GM23338 (cell line): ENCODE measurements around the gene BTLA. TPM values are rescaled to one million over a fixed set of nuclear protein-coding genes. Genes with fewer than 3 reads are reported as not detected.

Experiments used
- ATAC-seq: fragments of 200-7000 bp; cut with Tn5 transposase; 3 replicates; pipeline ENCODE4 v1.9.1; 2020
- DNase-seq: peaks from one replicate; pipeline ENCODE4 v3.0.0-alpha.2; 2015; ENCODE audit warnings: low spot score
- H2AFZ ChIP-seq: fragments of 200-600 bp; sonication (generic); 2 replicates; pipeline ENCODE4 v1.8.0; 2016; ENCODE audit warnings: antibody characterized with exemption, mild to moderate bottlenecking, moderate library complexity
- H3F3A ChIP-seq: fragments of 200-600 bp; sonication (generic); replicated peaks from 2 replicates; pipeline ENCODE4 v1.8.0; 2017; ENCODE audit warnings: antibody characterized with exemption, mixed run types, low read depth
- H3K27ac ChIP-seq: fragments of 200-600 bp; sonication (generic); 2 replicates; pipeline ENCODE4 v1.6.1; 2016; ENCODE audit warnings: low read depth
- H3K27me3 ChIP-seq: fragments of 200-600 bp; sonication (generic); 2 replicates; pipeline ENCODE4 v1.8.0; 2016; ENCODE audit warnings: mild to moderate bottlenecking, mixed run types, moderate library complexity; ENCODE audit not compliant: insufficient read depth
- H3K36me3 ChIP-seq: fragments of 200-600 bp; sonication (generic); 2 replicates; pipeline ENCODE4 v1.8.0; 2016; ENCODE audit warnings: mild to moderate bottlenecking; ENCODE audit not compliant: insufficient read depth
- H3K4me1 ChIP-seq: fragments of 200-600 bp; sonication (generic); 2 replicates; pipeline ENCODE4 v1.8.0; 2016; ENCODE audit warnings: mild to moderate bottlenecking, moderate library complexity; ENCODE audit not compliant: insufficient read depth
- H3K4me2 ChIP-seq: fragments of 200-600 bp; sonication (generic); 2 replicates; pipeline ENCODE4 v1.7.1; 2017; ENCODE audit warnings: mixed run types
- H3K4me3 ChIP-seq: fragments of 200-600 bp; sonication (generic); 2 replicates; pipeline ENCODE4 v1.6.1; 2016; ENCODE audit warnings: mixed run types
- H3K79me2 ChIP-seq: fragments of 200-600 bp; sonication (generic); replicated peaks from 2 replicates; pipeline ENCODE4 v1.8.0; 2017; ENCODE audit warnings: mild to moderate bottlenecking; ENCODE audit not compliant: insufficient read depth
- H3K9me2 ChIP-seq: fragments of 200-600 bp; sonication (generic); 2 replicates; pipeline ENCODE4 v1.8.0; 2017; ENCODE audit not compliant: insufficient read depth
- H4K20me1 ChIP-seq: fragments of 200-600 bp; sonication (generic); replicated peaks from 2 replicates; pipeline ENCODE4 v1.8.0; 2017; ENCODE audit warnings: mild to moderate bottlenecking; ENCODE audit not compliant: insufficient read depth
- H3K27ac Mint-ChIP-seq: 2 replicates; pipeline ENCODE4 v1.8.0; 2020; ENCODE audit warnings: inconsistent platforms, mild to moderate bottlenecking, moderate library complexity, mixed read lengths
- H3K27me3 Mint-ChIP-seq: 3 replicates; pipeline ENCODE4 v1.8.0; 2022; ENCODE audit warnings: low read depth, mild to moderate bottlenecking, moderate library complexity, mixed read lengths, inconsistent platforms; ENCODE audit not compliant: insufficient read depth, poor library complexity
- H3K36me3 Mint-ChIP-seq: 3 replicates; pipeline ENCODE4 v1.8.0; 2021; ENCODE audit warnings: low read depth, mild to moderate bottlenecking, inconsistent platforms, moderate library complexity, mixed read lengths
- H3K4me1 Mint-ChIP-seq: 3 replicates; pipeline ENCODE4 v1.8.0; 2020; ENCODE audit warnings: mild to moderate bottlenecking, inconsistent platforms, mixed read lengths
- H3K4me3 Mint-ChIP-seq: 3 replicates; pipeline ENCODE4 v1.8.0; 2021; ENCODE audit warnings: moderate library complexity, mild to moderate bottlenecking, inconsistent platforms, mixed read lengths
- H3K9me3 Mint-ChIP-seq: 3 replicates; pipeline ENCODE4 v1.8.0; 2020; ENCODE audit warnings: moderate library complexity, mild to moderate bottlenecking, inconsistent platforms, mixed read lengths
- CREB1 ChIP-seq: fragments of 250-450 bp; sonication (Bioruptor Pico); IDR thresholded peaks from 2 replicates; pipeline ENCODE4 v1.5.0; 2020; ENCODE audit warnings: low read depth, mild to moderate bottlenecking, moderate library complexity
- EZH2 ChIP-seq: fragments of 200-600 bp; sonication (generic); IDR thresholded peaks from one replicate; pipeline ENCODE4 v1.8.0; 2017; ENCODE audit warnings: antibody characterized with exemption, mild to moderate bottlenecking, low read depth; ENCODE audit not compliant: unreplicated experiment
- EZH2phosphoT487 ChIP-seq: fragments of 200-600 bp; sonication (generic); IDR thresholded peaks from one replicate; pipeline ENCODE4 v1.8.1; 2018; ENCODE audit warnings: antibody characterized with exemption; ENCODE audit not compliant: unreplicated experiment
- JUNB ChIP-seq: IDR thresholded peaks from one replicate; pipeline ENCODE4 v1.6.1; 2016; ENCODE audit warnings: antibody characterized with exemption; ENCODE audit not compliant: unreplicated experiment
- NANOG ChIP-seq: IDR thresholded peaks from 2 replicates; pipeline ENCODE4 v1.6.1; 2016; ENCODE audit warnings: antibody characterized with exemption, borderline replicate concordance
- POLR2AphosphoS5 ChIP-seq: IDR thresholded peaks from 2 replicates; pipeline ENCODE4 v1.6.1; 2016; ENCODE audit warnings: antibody characterized with exemption, low read depth
- STAT1 ChIP-seq: IDR thresholded peaks from one replicate; pipeline ENCODE4 v1.6.1; 2016; ENCODE audit warnings: antibody characterized with exemption; ENCODE audit not compliant: unreplicated experiment
- ZNF114 ChIP-seq: fragments of 250-450 bp; sonication (Bioruptor Pico); IDR thresholded peaks from 2 replicates; pipeline ENCODE4 v1.5.0; 2020; ENCODE audit warnings: mild to moderate bottlenecking, moderate library complexity
- ZNF331 ChIP-seq: fragments of 250-450 bp; sonication (Bioruptor Pico); IDR thresholded peaks from 2 replicates; pipeline ENCODE4 v1.5.0; 2020; ENCODE audit warnings: low read depth, mild to moderate bottlenecking, moderate library complexity
- ZNF462 ChIP-seq: fragments of 250-450 bp; sonication (Bioruptor Pico); IDR thresholded peaks from 2 replicates; pipeline ENCODE4 v1.5.0; 2020; ENCODE audit warnings: mild to moderate bottlenecking, moderate library complexity
- polyA plus RNA-seq: library from polyadenylated mRNA; unstranded; fragments of >200 nt; fragmentation: Nextera tagmentation; extraction: Ambion mirVana; gene quantifications from 2 replicates; pipeline ENCODE4 v1.2.1, GENCODE V29; 2016
- total RNA-seq: library from RNA; depleted of rRNA; stranded (reverse); fragments of >200 nt; shearing (Covaris generic); gene quantifications from 2 replicates; pipeline ENCODE4 v1.2.3, GENCODE V29; 2014
- TF ChIP-seq, protein P1 (sequence below), 2 experiments: fragments of 200-600 bp in 1 of 2; sonication (generic) in 1 of 2; conservative IDR thresholded peaks; 2 replicates each; pipeline versions ENCODE4 v1.5.1 to v1.6.1; 2016 to 2017; ENCODE audit warnings: antibody characterized with exemption in 2 of 2, low read depth in 2 of 2, mild to moderate bottlenecking in 2 of 2, moderate library complexity in 1 of 2
- TF ChIP-seq, protein P2 (sequence below): IDR thresholded peaks from one replicate; pipeline ENCODE4 v1.6.1; 2018; ENCODE audit warnings: antibody characterized with exemption; ENCODE audit not compliant: unreplicated experiment
- TF ChIP-seq, protein P3 (sequence below): IDR thresholded peaks from 2 replicates; pipeline ENCODE4 v1.6.1; 2016; ENCODE audit warnings: antibody characterized with exemption

Gene BTLA
- total and polyA plus RNA-seq, 2 experiments from 2014 or later: 0.44 TPM; not detected in 1

DNA sequence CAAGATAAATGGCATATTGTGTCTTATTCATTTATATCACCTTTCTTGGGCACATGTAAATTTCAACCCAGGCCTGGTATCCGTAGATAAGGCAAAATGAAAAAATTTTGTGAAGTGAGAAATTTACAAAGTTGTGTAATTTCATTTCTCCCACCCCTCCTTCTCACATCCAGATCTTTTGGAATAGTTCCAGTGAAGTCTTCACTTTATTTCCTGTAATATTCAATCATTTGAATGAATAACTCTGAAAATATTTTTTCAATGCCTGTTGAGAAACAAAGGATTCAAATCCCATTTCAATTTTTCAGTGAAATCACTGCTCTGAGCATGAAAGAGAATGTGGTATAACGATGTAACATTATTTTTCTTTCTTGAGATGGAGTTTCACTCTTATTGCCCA is 53.4 kb downstream of the BTLA start:
- Mint-ChIP-seq H3K27me3 (no peaks in the 10 kb centered on the region), H3K9me3 (peaks cover 3% of the 10 kb centered on the region; the same call in 2 of the 3 replicates), H3K4me3 (no peak overlapping the region), H3K36me3 (no peaks in the 10 kb centered on the region; the same call in 2 of the 3 replicates), H3K27ac (no peak overlapping the region), H3K4me1 (peaks cover 6% of the 10 kb centered on the region; the same call in 2 of the 3 replicates)
- ATAC-seq (no peak), DNase-seq (no peak)
- Histone ChIP-seq H3K36me3 (no peaks in the 10 kb centered on the region), H3K27me3 (no peaks in the 10 kb centered on the region), H3K4me3 (no peak overlapping the region), H2AFZ (no peak overlapping the region), H3F3A (no peaks in the 10 kb centered on the region), H3K4me2 (no peak overlapping the region), H3K4me1 (no peaks in the 10 kb centered on the region), H3K79me2 (no peaks in the 10 kb centered on the region), H3K27ac (no peak overlapping the region), H3K9me2 (no peaks in the 10 kb centered on the region), H4K20me1 (no peaks in the 10 kb centered on the region)
- TF ChIP-seq STAT1 (no peak), CREB1 (CRISPR knock-in tag) (no peak), EZH2phosphoT487 (no peak), ZNF462 (no peak), NANOG (no peak), JUNB (no peak), ZNF331 (no peak), ZNF114 (CRISPR knock-in tag) (no peak), POLR2AphosphoS5 (no peak), EZH2 (no peak)
- TF ChIP-seq, protein P1, sequence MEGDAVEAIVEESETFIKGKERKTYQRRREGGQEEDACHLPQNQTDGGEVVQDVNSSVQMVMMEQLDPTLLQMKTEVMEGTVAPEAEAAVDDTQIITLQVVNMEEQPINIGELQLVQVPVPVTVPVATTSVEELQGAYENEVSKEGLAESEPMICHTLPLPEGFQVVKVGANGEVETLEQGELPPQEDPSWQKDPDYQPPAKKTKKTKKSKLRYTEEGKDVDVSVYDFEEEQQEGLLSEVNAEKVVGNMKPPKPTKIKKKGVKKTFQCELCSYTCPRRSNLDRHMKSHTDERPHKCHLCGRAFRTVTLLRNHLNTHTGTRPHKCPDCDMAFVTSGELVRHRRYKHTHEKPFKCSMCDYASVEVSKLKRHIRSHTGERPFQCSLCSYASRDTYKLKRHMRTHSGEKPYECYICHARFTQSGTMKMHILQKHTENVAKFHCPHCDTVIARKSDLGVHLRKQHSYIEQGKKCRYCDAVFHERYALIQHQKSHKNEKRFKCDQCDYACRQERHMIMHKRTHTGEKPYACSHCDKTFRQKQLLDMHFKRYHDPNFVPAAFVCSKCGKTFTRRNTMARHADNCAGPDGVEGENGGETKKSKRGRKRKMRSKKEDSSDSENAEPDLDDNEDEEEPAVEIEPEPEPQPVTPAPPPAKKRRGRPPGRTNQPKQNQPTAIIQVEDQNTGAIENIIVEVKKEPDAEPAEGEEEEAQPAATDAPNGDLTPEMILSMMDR (conservative IDR thresholded peaks at IDR 0.05; ENCODE audit: low read depth in 2 of 2): no peak
- TF ChIP-seq, protein P2, sequence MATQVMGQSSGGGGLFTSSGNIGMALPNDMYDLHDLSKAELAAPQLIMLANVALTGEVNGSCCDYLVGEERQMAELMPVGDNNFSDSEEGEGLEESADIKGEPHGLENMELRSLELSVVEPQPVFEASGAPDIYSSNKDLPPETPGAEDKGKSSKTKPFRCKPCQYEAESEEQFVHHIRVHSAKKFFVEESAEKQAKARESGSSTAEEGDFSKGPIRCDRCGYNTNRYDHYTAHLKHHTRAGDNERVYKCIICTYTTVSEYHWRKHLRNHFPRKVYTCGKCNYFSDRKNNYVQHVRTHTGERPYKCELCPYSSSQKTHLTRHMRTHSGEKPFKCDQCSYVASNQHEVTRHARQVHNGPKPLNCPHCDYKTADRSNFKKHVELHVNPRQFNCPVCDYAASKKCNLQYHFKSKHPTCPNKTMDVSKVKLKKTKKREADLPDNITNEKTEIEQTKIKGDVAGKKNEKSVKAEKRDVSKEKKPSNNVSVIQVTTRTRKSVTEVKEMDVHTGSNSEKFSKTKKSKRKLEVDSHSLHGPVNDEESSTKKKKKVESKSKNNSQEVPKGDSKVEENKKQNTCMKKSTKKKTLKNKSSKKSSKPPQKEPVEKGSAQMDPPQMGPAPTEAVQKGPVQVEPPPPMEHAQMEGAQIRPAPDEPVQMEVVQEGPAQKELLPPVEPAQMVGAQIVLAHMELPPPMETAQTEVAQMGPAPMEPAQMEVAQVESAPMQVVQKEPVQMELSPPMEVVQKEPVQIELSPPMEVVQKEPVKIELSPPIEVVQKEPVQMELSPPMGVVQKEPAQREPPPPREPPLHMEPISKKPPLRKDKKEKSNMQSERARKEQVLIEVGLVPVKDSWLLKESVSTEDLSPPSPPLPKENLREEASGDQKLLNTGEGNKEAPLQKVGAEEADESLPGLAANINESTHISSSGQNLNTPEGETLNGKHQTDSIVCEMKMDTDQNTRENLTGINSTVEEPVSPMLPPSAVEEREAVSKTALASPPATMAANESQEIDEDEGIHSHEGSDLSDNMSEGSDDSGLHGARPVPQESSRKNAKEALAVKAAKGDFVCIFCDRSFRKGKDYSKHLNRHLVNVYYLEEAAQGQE: no peak
- TF ChIP-seq, protein P3, sequence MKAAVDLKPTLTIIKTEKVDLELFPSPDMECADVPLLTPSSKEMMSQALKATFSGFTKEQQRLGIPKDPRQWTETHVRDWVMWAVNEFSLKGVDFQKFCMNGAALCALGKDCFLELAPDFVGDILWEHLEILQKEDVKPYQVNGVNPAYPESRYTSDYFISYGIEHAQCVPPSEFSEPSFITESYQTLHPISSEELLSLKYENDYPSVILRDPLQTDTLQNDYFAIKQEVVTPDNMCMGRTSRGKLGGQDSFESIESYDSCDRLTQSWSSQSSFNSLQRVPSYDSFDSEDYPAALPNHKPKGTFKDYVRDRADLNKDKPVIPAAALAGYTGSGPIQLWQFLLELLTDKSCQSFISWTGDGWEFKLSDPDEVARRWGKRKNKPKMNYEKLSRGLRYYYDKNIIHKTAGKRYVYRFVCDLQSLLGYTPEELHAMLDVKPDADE: no peak
